ENCODE measurements around the gene ATRNL1. TPM values are rescaled to one million over a fixed set of nuclear protein-coding genes. Genes with fewer than 3 reads are reported as not detected.

The ATRNL1 gene
- total and polyA plus RNA-seq, 2 experiments from 2014 or later: 4.8 to 29.7 TPM

DNA sequence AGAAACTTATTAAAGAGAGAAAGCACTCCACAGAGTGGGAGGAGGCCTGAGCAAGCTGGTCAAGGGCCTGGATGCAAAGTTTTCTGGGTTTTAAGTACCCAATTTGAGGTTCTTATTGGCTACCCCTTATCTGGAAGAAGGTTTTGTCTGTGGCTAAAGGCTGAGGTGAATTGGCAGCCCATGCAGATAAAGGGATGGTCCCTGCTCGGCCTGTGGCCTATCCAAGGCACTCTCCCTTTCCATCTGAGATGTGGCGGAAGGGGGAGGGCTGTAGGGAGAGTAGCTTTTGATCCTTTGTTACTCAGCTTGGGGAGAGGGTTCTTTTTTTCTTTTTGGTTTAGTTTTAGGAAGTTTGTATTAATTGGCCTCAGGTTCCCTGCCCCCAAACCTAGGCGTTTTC, 465.1 kb downstream of the ATRNL1 start (continued):
- TF ChIP-seq ZNF462 (CRISPR knock-in tag; IDR thresholded peaks at IDR 0.05) (no peak), STAT1 (IDR thresholded peaks at IDR 0.05; ENCODE audit: unreplicated experiment) (no peak), EZH2phosphoT487 (IDR thresholded peaks at IDR 0.05; ENCODE audit: unreplicated experiment) (no peak), CREB1 (CRISPR knock-in tag; IDR thresholded peaks at IDR 0.05; ENCODE audit: low read depth) (no peak), ZNF114 (CRISPR knock-in tag; IDR thresholded peaks at IDR 0.05) (no peak)

GRCh38 chr10:115566867-115567266, 473.7 kb downstream of the ATRNL1 start:
- H3K9me3 Mint-ChIP-seq: no peaks in the 10 kb centered on the region
- no peaks in the 10 kb centered on the region for H3K79me2 ChIP-seq (replicated peaks; ENCODE audit: insufficient read depth)
- no peaks in the 10 kb centered on the region for H3K4me1 ChIP-seq (ENCODE audit: insufficient read depth)
- ATAC-seq: no peak
- no peaks in the 10 kb centered on the region for H3K9me2 ChIP-seq (ENCODE audit: insufficient read depth)
- no peaks in the 10 kb centered on the region for H3K36me3 Mint-ChIP-seq (ENCODE audit: low read depth)
- H3K4me2 ChIP-seq: no peak overlapping the region
- no peak overlapping the region for H3K27ac Mint-ChIP-seq
- H2AFZ ChIP-seq: no peak overlapping the region
- H3F3A ChIP-seq (replicated peaks; ENCODE audit: low read depth): no peaks in the 10 kb centered on the region
- no peaks in the 10 kb centered on the region for H4K20me1 ChIP-seq (replicated peaks; ENCODE audit: insufficient read depth)
- no peaks in the 10 kb centered on the region for H3K27me3 ChIP-seq (ENCODE audit: insufficient read depth)
- no peak overlapping the region for H3K27ac ChIP-seq (ENCODE audit: low read depth)
- no peak overlapping the region for H3K4me3 ChIP-seq
- peaks cover 3% of the 10 kb centered on the region; the same call in 2 of the 3 replicates for H3K4me1 Mint-ChIP-seq
- no peak overlapping the region for H3K4me3 Mint-ChIP-seq
- peaks cover 2% of the 10 kb centered on the region for H3K27me3 Mint-ChIP-seq (ENCODE audit: insufficient read depth, low read depth, poor library complexity)
- no peaks in the 10 kb centered on the region for H3K36me3 ChIP-seq (ENCODE audit: insufficient read depth)
- no peak for DNase-seq (ENCODE audit: low spot score)
- TF ChIP-seq CREB1 (CRISPR knock-in tag; IDR thresholded peaks at IDR 0.05; ENCODE audit: low read depth) (no peak), NANOG (IDR thresholded peaks at IDR 0.05; ENCODE audit: borderline replicate concordance) (no peak), EZH2 (IDR thresholded peaks at IDR 0.05; ENCODE audit: low read depth, unreplicated experiment) (no peak), JUNB (IDR thresholded peaks at IDR 0.05; ENCODE audit: unreplicated experiment) (no peak)
- TF ChIP-seq, protein P1, sequence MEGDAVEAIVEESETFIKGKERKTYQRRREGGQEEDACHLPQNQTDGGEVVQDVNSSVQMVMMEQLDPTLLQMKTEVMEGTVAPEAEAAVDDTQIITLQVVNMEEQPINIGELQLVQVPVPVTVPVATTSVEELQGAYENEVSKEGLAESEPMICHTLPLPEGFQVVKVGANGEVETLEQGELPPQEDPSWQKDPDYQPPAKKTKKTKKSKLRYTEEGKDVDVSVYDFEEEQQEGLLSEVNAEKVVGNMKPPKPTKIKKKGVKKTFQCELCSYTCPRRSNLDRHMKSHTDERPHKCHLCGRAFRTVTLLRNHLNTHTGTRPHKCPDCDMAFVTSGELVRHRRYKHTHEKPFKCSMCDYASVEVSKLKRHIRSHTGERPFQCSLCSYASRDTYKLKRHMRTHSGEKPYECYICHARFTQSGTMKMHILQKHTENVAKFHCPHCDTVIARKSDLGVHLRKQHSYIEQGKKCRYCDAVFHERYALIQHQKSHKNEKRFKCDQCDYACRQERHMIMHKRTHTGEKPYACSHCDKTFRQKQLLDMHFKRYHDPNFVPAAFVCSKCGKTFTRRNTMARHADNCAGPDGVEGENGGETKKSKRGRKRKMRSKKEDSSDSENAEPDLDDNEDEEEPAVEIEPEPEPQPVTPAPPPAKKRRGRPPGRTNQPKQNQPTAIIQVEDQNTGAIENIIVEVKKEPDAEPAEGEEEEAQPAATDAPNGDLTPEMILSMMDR (conservative IDR thresholded peaks at IDR 0.05; ENCODE audit: low read depth in 2 of 2): no peak
- TF ChIP-seq, protein P2, sequence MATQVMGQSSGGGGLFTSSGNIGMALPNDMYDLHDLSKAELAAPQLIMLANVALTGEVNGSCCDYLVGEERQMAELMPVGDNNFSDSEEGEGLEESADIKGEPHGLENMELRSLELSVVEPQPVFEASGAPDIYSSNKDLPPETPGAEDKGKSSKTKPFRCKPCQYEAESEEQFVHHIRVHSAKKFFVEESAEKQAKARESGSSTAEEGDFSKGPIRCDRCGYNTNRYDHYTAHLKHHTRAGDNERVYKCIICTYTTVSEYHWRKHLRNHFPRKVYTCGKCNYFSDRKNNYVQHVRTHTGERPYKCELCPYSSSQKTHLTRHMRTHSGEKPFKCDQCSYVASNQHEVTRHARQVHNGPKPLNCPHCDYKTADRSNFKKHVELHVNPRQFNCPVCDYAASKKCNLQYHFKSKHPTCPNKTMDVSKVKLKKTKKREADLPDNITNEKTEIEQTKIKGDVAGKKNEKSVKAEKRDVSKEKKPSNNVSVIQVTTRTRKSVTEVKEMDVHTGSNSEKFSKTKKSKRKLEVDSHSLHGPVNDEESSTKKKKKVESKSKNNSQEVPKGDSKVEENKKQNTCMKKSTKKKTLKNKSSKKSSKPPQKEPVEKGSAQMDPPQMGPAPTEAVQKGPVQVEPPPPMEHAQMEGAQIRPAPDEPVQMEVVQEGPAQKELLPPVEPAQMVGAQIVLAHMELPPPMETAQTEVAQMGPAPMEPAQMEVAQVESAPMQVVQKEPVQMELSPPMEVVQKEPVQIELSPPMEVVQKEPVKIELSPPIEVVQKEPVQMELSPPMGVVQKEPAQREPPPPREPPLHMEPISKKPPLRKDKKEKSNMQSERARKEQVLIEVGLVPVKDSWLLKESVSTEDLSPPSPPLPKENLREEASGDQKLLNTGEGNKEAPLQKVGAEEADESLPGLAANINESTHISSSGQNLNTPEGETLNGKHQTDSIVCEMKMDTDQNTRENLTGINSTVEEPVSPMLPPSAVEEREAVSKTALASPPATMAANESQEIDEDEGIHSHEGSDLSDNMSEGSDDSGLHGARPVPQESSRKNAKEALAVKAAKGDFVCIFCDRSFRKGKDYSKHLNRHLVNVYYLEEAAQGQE (IDR thresholded peaks at IDR 0.05; ENCODE audit: unreplicated experiment): no peak

All from GM23338 (cell line).